Measurements from ENCODE around the gene HSPA14. TPM values are rescaled to one million over a fixed set of nuclear protein-coding genes. Genes with fewer than 3 reads are reported as not detected.

Gene HSPA14
- total and polyA plus RNA-seq, 10 of the 15 experiments (the other 5 are each of a cell fraction or from before 2014, with no cell fraction given): 26.6 to 56.1 (median 34.3) TPM

DNA sequence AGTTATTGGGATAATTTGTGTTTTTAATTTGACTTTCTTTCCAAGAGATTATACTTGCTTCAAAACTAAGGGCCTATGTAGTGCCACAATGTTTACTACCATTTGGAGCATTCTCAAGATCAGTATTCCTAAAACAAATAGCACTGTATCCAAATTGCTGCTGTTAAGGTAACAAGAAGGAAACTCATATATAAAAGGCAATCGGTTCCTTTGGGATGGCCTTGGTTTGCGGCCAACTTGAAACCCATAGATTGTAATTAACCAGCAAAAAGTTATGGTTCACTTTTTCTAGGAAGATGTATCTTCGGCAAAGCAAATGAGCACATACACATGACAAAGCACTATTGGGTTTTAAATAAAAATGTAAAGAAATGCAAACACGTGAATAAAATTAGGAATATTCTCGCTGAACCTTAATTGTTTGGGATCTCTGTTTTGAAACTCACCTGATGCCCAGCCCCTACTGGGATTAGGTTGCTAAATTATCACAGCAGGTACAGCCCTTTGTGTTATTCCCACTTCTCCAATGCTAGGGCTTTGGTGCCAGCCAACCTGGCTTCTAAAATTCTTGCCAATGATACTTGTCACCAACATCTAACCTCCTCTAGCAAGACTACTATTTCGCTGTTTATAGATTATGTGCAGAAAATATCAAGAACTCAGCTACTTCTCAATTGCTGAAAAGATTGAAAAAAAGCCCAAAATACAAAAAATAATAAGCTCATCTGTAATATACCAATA, 16.3 kb upstream of the HSPA14 start:
- RAD21 ChIA-PET (ENCODE audit: unreplicated experiment): interaction anchor here (0.6 to 4.2 kb wide), 17 partner anchors 9 to 323 kb away, joined by 3 to 74 read pairs (median 5); partner anchors contain the start of genes CDNF, HSPA14 and MSANTD7
- no peak for TF ChIP-seq KLF5 (IDR thresholded peaks at IDR 0.05; ENCODE audit: partially characterized antibody)
- TF ChIP-seq GATAD2B (conservative IDR thresholded peaks at IDR 0.05; ENCODE audit: low read depth): no peak
- no peak for TF ChIP-seq ZNF622 (IDR thresholded peaks at IDR 0.05)
- intact Hi-C loops (cut with micrococcal nuclease; ENCODE audit: unreplicated experiment): loop anchor here (2.0 to 5.0 kb wide), 3 partner anchors 175 to 260 kb away; no protein-coding TSS in a partner anchor
- POLR2A ChIA-PET: interaction anchor here (0.7 kb wide), 1 partner anchor 274 kb away, joined by 4 read pairs; no protein-coding TSS in a partner anchor
- ATAC-seq: no peak
- no peaks in the 10 kb centered on the region for H3K36me3 ChIP-seq (ENCODE audit: control insufficient read depth in 2 of 2, insufficient read depth in 2 of 2, low read length in 1 of 2)
- FAIRE-seq: no peak
- no TSS peak for BruUV-seq (replicated peaks)
- no peaks in the 10 kb centered on the region for H3K79me2 ChIP-seq (ENCODE audit: control insufficient read depth, insufficient read depth, low read length)
- H4K20me1 ChIP-seq (ENCODE audit: control insufficient read depth, insufficient read depth): no peaks in the 10 kb centered on the region
- DNase-seq (ENCODE audit: low read depth, low spot score): no peak
- H3K27ac ChIP-seq (ENCODE audit: control insufficient read depth, insufficient read depth): no peak overlapping the region
- in situ Hi-C loops (cut with MboI): loop anchor here (5.0 to 10.0 kb wide), 2 partner anchors 320 to 627 kb away; no protein-coding TSS in a partner anchor
- 61% methylated on average over 6 of the region's 6 CpGs for WGBS (ENCODE audit: insufficient coverage, insufficient replicate concordance, low lambda C conversion rate, missing lambda C conversion rate)
- no peak overlapping the region for H3K4me2 ChIP-seq (ENCODE audit: control insufficient read depth, insufficient read depth)
- no peaks in the 10 kb centered on the region for H3K4me1 ChIP-seq (ENCODE audit: control insufficient read depth, insufficient read depth, low read length)
- H3K27me3 ChIP-seq (replicated peaks in 1 of 2; ENCODE audit: control insufficient read depth in 2 of 2, insufficient read depth in 2 of 2, low read length in 1 of 2): no peaks in the 10 kb centered on the region
- no peak overlapping the region for H3K9ac ChIP-seq (ENCODE audit: control insufficient read depth, insufficient read depth, low read length)
- no peak overlapping the region for H2AFZ ChIP-seq (ENCODE audit: control insufficient read depth, low read depth, low read length)
- CTCF ChIA-PET: interaction anchor here (0.8 to 7.7 kb wide), 25 partner anchors 12 to 839 kb away, joined by 3 to 134 read pairs (median 4); partner anchors contain the start of genes CDNF, HSPA14 and MSANTD7
- no peak overlapping the region for H3K4me3 ChIP-seq
- H3K9me3 ChIP-seq (replicated peaks; ENCODE audit: control insufficient read depth, insufficient read depth, low read length): no peaks in the 10 kb centered on the region
- SMC1A ChIA-PET (ENCODE audit: uncharacterized antibody, unreplicated experiment): interaction anchor here (0.6 to 3.8 kb wide), 30 partner anchors 8 to 625 kb away, joined by 3 to 66 read pairs (median 7); partner anchors contain the start of genes CDNF, DCLRE1C, HSPA14 and MSANTD7

Data from GM12878 (cell line).